Right lobe of liver (tissue), 6 donors: ENCODE results near the gene ASCL1. TPM values are rescaled to one million over a fixed set of nuclear protein-coding genes. Genes with fewer than 3 reads are reported as not detected.
A peak's percentile ranks its signal among the peaks of the same experiment; 100 is the strongest.

Experiments
- ATAC-seq, 4 donors: fragments of 200-7000 bp; cut with Tn5 transposase; one replicate each; pipeline ENCODE4 v1.9.1; 2020; ENCODE audit warnings: mild to moderate bottlenecking in 4 of 4, moderate library complexity in 4 of 4
- DNase-seq, 3 donors: peaks; one replicate each; pipeline ENCODE4 v3.0.0-alpha.2; 2020
- H3K27ac ChIP-seq, 3 donors: fragments of 200-600 bp; one replicate each; pipeline ENCODE4 v1.8.0; 2022
- H3K27me3 ChIP-seq, 2 donors: fragments of 200-600 bp; one replicate each; pipeline ENCODE4 v1.8.0; 2022
- H3K36me3 ChIP-seq, 4 donors: fragments of 200-600 bp; sonication (generic) in 1 of 4; one replicate each; pipeline versions ENCODE4 v1.5.1 to v1.8.0; 2017 to 2022; ENCODE audit warnings: control low read depth in 1 of 4
- H3K4me1 ChIP-seq, 4 donors: fragments of 200-600 bp; sonication (generic) in 1 of 4; one replicate each; pipeline versions ENCODE4 v1.5.1 to v1.8.0; 2017 to 2022; ENCODE audit warnings: control low read depth in 1 of 4
- H3K4me3 ChIP-seq, 3 donors: fragments of 200-600 bp; one replicate each; pipeline ENCODE4 v1.8.0; 2022
- H3K9me3 ChIP-seq, 4 donors: fragments of 200-600 bp; sonication (generic) in 1 of 4; one replicate each; pipeline versions ENCODE4 v1.5.1 to v1.8.0; 2017 to 2022; ENCODE audit warnings: control low read depth in 1 of 4
- CTCF ChIP-seq, 4 donors: fragments of 200-600 bp in 3 of 4; fragments of 450-650 bp in 1 of 4; IDR thresholded peaks; one replicate each; pipeline versions ENCODE4 v1.5.1 to v1.8.0; 2016 to 2022; ENCODE audit warnings: antibody characterized with exemption in 4 of 4, mild to moderate bottlenecking in 2 of 4
- POLR2A ChIP-seq: fragments of 450-650 bp; IDR thresholded peaks from one replicate; pipeline ENCODE4 v1.6.1; 2017; ENCODE audit warnings: antibody characterized with exemption, mild to moderate bottlenecking
- WGBS: methylation state at CpG from one replicate; pipeline ENCODE4 v1.1.6; 2018; ENCODE audit warnings: low coverage, low lambda C conversion rate; ENCODE audit not compliant: insufficient coverage; ENCODE audit errors: missing lambda C conversion rate; 5-methylcytosine and 5-hydroxymethylcytosine counted together
- intact Hi-C, 2 donors: fragments of 100-400 bp; cut with DNase I; formaldehyde crosslinking; loops; one replicate each; pipeline versions ENCODE4 v1.11.2 to v1.14.1; 2022
- total RNA-seq, 6 experiments: library from RNA; depleted of rRNA in 2 of 6; stranded (reverse); fragments of >200 nt in 2 of 6; fragmentation: NEBNext Ultra II Directional in 3 of 6; extraction: Animal tissue kit (Norgen Biotek cat#: 25700) in 3 of 6; gene quantifications; one replicate each; pipeline versions ENCODE4 v1.1.0 to v1.2.4, GENCODE V29; 2016 to 2023
- donor health status: DM: no; HTN: yes; CAD: no.
- donor health status: DM: no; HTN: no; CAD: no.
- donor health status: DM: no; HTN: no; CAD: no.
- donor health status: DM: no; HTN: yes; CAD: no.
- donor health status: DM: no; HTN: yes; CAD: no.

ASCL1 gene
- total RNA-seq, 6 experiments from 2014 or later: 0.18 to 1.6 (median 0.33) TPM

- intact Hi-C loops: loop anchor here in 1 of 2 donors (10.0 kb wide), 2 partner anchors 158 to 218 kb away; no protein-coding TSS in a partner anchor
- H3K4me3 ChIP-seq: peak overlapping the region; percentile 3 to 55 (median 24)
- ATAC-seq (no peak), DNase-seq (no peak)
- WGBS: 0% methylated on average over 13 of the region's 19 CpGs
- H3K27ac ChIP-seq: no peak overlapping the region
- H3K4me1 ChIP-seq: peaks cover 0 to 25% (median 6%) of the 10 kb centered on the region in 4 donors
- no peaks in the 10 kb centered on the region for H3K9me3 ChIP-seq
- TF ChIP-seq POLR2A (no peak), CTCF (IDR thresholded peaks at IDR 0.05) (no peak)
- no peaks in the 10 kb centered on the region for H3K36me3 ChIP-seq
- H3K27me3 ChIP-seq: peaks cover 0 to 2% of the 10 kb centered on the region in 2 donors
Measured at GRCh38 chr12:102956738-102957327, 641 bp upstream of the ASCL1 start.

DNA sequence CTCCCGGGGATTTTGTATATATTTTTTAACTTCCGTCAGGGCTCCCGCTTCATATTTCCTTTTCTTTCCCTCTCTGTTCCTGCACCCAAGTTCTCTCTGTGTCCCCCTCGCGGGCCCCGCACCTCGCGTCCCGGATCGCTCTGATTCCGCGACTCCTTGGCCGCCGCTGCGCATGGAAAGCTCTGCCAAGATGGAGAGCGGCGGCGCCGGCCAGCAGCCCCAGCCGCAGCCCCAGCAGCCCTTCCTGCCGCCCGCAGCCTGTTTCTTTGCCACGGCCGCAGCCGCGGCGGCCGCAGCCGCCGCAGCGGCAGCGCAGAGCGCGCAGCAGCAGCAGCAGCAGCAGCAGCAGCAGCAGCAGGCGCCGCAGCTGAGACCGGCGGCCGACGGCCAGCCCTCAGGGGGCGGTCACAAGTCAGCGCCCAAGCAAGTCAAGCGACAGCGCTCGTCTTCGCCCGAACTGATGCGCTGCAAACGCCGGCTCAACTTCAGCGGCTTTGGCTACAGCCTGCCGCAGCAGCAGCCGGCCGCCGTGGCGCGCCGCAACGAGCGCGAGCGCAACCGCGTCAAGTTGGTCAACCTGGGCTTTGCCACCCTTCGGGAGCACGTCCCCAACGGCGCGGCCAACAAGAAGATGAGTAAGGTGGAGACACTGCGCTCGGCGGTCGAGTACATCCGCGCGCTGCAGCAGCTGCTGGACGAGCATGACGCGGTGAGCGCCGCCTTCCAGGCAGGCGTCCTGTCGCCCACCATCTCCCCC, 777 bp downstream of the ASCL1 start:
- ATAC-seq: peak; percentile 17 to 46 (median 32)
- DNase-seq: peak in 1 of 3 donors; percentile 46
- TF ChIP-seq CTCF (IDR thresholded peaks at IDR 0.05) (peak in 1 of 4 donors; percentile 8), POLR2A (no peak)
- intact Hi-C loops: loop anchor here in 1 of 2 donors (10.0 kb wide), 2 partner anchors 157 to 217 kb away; no protein-coding TSS in a partner anchor
- Histone ChIP-seq H3K27me3 (peaks cover 0 to 5% of the 10 kb centered on the region in 2 donors), H3K36me3 (no peaks in the 10 kb centered on the region), H3K27ac (no peak overlapping the region), H3K9me3 (no peaks in the 10 kb centered on the region), H3K4me3 (peak overlapping the region; percentile 30 to 56 (median 55)), H3K4me1 (peaks cover 0 to 25% (median 3%) of the 10 kb centered on the region in 4 donors)
- 0% methylated on average over 25 of the region's 83 CpGs for WGBS

DNA sequence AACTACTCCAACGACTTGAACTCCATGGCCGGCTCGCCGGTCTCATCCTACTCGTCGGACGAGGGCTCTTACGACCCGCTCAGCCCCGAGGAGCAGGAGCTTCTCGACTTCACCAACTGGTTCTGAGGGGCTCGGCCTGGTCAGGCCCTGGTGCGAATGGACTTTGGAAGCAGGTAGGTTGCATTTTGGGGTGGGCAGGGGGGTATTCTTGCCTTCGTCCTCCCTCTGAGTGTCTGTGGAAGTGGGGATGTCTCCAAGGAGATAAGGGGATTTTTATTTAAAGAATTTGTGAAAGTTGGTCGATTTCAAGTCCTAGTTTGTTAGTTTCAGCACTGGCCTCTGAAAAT, 1.3 kb downstream of the ASCL1 start:
- ATAC-seq: no peak
- intact Hi-C loops: loop anchor here in 1 of 2 donors (10.0 kb wide), 2 partner anchors 156 to 216 kb away; no protein-coding TSS in a partner anchor
- peaks cover 0 to 5% of the 10 kb centered on the region in 2 donors for H3K27me3 ChIP-seq

GRCh38 chr12:102959391-102959790, 1.9 kb downstream of the ASCL1 start:
- H3K27ac ChIP-seq: no peak overlapping the region
- H3K4me3 ChIP-seq: no peak overlapping the region
- ATAC-seq (no peak), DNase-seq (no peak)
- no peaks in the 10 kb centered on the region for H3K36me3 ChIP-seq
- TF ChIP-seq POLR2A (no peak), CTCF (IDR thresholded peaks at IDR 0.05) (no peak)
- intact Hi-C loops: loop anchor here in 1 of 2 donors (10.0 kb wide), 2 partner anchors 155 to 215 kb away; no protein-coding TSS in a partner anchor
- H3K4me1 ChIP-seq: peaks cover 0 to 25% (median 3%) of the 10 kb centered on the region in 4 donors
- H3K9me3 ChIP-seq: no peaks in the 10 kb centered on the region
- WGBS: 31% methylated on average over 14 of the region's 14 CpGs
- peaks cover 0 to 5% of the 10 kb centered on the region in 2 donors for H3K27me3 ChIP-seq

More for the DNA sequence above, 1.3 kb downstream of the ASCL1 start:
- TF ChIP-seq POLR2A (no peak), CTCF (IDR thresholded peaks at IDR 0.05) (no peak)
- H3K4me3 ChIP-seq: peak overlapping the region in 2 of 3 donors; percentile 55 to 56
- peaks cover 0 to 25% (median 3%) of the 10 kb centered on the region in 4 donors for H3K4me1 ChIP-seq
- no peaks in the 10 kb centered on the region for H3K9me3 ChIP-seq
- no peak overlapping the region for H3K27ac ChIP-seq
- DNase-seq: no peak
- no peaks in the 10 kb centered on the region for H3K36me3 ChIP-seq
- 15% methylated on average over 2 of the region's 15 CpGs for WGBS
